ENCODE data around the gene GOLGA8N.
"Not testable (repeated sequence)": the region's sequence is repeated elsewhere in the genome, so short reads cannot be mapped to it uniquely, and the experiment has no call there.

Gene GOLGA8N

DNA sequence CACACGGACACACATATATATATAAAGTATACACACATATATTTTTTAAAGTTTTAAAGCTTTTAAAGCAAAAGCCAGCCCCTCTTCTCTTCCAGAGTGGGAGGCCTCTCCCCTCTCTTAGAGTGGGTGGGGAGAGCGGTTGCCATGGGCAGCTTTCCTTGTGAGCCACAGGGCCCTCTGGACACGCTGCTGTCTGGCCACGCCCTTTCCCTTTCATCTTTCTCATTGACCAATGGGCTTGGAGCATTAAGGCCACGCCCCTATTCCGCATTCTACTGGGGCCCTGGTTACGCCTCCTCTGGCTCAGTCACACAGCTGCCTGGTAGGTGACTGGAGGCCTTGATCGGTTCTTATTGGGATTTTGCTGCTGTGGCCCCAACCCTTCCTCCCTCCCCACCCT, at the start of gene GOLGA8N:
Gene GOLGA8N, plus strand, starts transcription at position 306 of the 400 bp plus-strand sequence.
- DNase-seq (ENCODE audit: low spot score), result not testable (repeated sequence)

DNA sequence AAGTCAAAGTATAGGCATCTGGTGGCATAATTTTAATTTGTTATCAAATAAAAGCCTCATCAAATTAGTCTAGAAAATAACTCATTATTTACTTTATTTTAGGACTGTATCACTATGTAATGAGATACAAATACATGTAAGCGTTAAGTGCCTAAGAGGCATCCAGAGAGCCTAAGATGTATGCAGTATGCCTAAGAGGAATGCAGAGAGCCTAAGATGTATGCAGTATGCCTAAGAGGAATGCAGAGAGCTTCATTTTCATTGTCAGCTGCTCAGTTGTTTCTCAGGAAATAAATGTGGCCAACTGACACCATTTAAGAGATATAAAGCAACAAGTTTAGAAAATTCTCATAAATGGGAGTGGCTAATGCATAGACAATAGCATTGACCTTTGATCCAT, 49.8 kb upstream of the GOLGA8N start:
- not testable (repeated sequence) for DNase-seq (ENCODE audit: low spot score)

GRCh38 chr15:32545129-32545528, 48.1 kb upstream of the GOLGA8N start:
- not testable (repeated sequence) for DNase-seq (ENCODE audit: low spot score)

- peak; percentile 1 for DNase-seq (ENCODE audit: low spot score)
Observed at GRCh38 chr15:32554587-32554986, 38.7 kb upstream of the GOLGA8N start.

- not testable (repeated sequence) for DNase-seq (ENCODE audit: low spot score)
Observed at GRCh38 chr15:32562198-32562597, 31.1 kb upstream of the GOLGA8N start.

DNA sequence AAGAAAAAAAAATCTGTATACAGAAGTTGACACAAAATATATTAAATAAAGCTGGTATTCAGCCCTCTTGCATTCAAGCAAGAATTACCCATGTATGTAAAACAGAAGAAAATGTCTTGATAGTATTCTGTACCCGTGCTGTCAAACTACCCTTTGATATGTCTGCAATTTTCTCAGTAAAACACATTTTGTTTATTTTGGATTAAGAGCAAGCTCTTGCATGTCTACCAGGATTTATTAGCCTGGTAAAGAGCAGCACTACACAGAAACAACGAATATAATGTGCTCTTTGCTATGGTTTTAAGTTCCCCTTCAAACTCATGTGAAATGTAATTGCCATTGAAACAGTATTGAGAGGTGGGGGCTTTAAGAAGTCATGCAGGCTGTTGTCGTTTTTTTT, 24.3 kb upstream of the GOLGA8N start:
- DNase-seq (ENCODE audit: low spot score), result not testable (repeated sequence)

- DNase-seq (ENCODE audit: low spot score), result not testable (repeated sequence)
Observed at GRCh38 chr15:32578482-32578881, 14.8 kb upstream of the GOLGA8N start.

DNA sequence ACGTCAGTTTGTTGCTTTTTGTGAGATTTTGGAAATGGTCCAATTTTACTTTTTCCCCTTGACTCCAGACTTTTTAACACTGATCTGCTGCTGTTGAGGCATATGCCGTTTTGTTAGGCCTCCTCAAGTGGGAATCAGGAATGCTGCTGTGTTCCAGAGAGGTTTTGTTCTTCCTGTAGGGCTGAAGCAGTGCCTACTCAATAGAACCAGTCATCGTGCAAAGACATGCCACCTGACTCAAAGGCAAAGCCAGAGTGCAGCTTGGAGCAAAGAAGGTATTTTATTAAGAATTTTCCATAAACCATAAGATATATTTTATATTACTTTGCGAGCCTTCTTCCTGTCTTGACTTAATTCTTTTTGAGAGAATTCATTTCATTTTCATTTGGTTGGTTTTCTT, 7.4 kb upstream of the GOLGA8N start:
- DNase-seq (ENCODE audit: low spot score), result not testable (repeated sequence)

DNA sequence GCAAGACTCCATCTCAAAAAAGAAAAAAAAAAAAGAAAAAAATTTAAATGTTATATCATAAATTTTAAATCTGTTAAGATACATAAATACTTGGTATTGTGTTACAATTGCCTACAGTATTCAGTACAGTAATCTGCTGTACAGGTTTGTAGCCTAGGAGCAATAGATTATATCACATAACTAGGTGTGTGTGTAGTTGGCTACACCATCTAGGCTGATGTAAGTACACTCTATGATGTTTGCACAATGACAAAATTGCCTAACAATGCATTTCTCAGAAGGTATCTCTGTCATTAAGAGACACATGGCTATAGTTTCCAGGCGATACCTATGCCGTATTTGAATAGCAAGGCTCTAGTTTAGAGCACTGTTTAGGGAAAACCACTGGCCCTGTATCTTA, 16.3 kb downstream of the GOLGA8N start:
- not testable (repeated sequence) for DNase-seq (ENCODE audit: low spot score)

GRCh38 chr15:32610719-32611118, 17.5 kb downstream of the GOLGA8N start:
- DNase-seq (ENCODE audit: low spot score), result peak; percentile 42

DNA sequence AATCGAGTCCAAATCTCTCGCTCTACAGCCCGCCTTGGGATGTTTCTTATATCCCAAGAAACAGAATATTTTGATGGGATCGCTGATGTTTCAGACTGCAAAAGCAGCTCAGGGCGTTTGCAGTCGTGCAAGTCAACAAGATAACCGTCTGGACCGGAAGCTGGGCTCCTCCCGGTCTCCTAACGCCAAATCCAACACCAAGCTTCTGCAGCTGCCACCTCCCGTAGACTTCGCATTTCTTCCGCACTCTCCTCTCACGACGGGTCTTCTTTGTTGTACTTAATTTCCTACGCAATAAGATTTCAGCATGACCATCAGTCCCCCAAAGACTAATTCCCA, 21.4 kb downstream of the GOLGA8N start:
- not testable (repeated sequence) for DNase-seq (ENCODE audit: low spot score)

DNA sequence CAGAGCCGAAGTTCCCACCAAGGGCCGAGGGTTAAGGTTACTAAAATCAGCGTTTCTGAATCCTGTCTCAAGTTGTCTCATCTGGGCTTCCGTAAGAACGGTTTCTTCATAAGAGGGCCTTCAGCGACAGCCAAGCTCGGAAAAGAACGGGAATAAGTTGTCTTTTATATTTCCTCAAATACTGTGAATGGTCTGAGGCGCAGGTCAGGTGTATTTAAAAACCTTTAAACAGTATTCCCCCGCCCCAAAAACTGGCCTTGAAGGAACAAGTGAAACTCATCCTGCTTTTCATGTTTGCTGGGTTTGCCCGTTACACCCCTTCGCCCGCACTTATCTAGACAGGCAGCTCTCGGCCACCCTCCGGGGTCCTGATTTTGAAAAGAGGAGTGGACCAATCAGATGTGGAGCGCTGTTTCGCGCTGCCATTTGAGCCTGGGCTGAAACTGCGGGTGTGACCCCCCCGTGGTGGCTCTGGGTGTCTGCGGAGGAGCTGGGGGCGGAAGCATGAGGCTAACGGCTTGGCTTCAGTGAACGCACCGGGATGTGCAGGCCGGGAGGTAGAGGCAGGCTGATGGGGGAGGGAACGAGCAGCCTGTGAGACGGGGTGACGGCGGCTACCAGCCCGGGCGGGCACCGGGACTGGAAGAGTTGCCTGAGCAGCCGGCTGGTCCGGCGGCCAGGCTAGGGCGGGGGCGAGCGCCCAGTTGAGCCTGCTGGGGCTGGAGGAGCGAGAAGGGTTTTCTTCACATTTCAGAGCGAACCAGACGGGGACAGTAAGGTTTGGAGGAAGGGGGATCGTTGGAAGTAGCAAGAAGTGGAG, 22.0 kb downstream of the GOLGA8N start, which contains the start of gene ARHGAP11A:
Gene ARHGAP11A, plus strand, starts transcription at position 454 of the 820 bp plus-strand sequence. CDS start 708 bp downstream, outside the sequence.
- DNase-seq (ENCODE audit: low spot score), result peak; percentile 94

DNA sequence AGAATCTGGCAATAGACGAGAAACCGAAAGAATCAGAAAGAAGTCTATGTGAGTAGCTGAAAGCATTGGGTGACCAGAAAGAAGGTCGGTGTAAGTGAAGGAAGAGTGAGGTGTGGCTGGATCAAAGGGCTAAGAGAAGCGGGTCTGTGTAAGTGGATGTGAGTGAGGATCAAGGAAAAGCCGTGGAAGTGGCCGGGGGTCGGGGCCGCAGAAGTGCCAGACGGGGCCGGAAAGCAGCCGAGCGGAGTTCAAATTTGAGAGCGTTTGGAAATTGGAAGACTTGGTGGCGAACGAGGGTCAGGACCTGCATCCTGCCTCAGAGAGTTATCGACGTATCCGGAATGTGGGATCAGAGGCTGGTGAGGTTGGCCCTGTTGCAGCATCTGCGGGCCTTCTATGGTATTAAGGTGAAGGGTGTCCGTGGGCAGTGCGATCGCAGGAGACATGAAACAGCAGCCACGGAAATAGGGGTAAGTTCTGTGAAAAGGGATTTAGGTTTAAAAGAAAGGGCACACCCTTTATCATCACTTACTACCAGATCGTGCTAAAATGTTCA, 22.7 kb downstream of the GOLGA8N start:
- DNase-seq (ENCODE audit: low spot score), result peak; percentile 8

DNA sequence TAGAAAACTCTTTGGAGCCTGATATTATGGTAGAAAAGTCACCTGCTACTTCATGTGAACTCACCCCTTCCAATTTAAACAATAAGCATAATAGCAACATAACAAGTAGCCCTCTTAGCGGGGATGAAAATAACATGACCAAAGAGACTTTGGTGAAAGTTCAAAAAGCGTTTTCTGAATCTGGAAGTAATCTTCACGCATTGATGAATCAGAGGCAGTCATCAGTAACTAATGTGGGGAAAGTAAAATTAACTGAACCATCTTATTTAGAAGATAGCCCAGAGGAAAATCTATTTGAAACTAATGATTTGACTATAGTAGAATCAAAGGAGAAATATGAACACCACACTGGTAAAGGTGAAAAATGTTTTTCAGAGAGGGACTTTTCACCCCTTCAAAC, 43.2 kb downstream of the GOLGA8N start:
- DNase-seq (ENCODE audit: low spot score), result no peak

GRCh38 chr15:32636908-32637567, 43.8 kb downstream of the GOLGA8N start:
- DNase-seq (ENCODE audit: low spot score), result no peak

- no peak for DNase-seq (ENCODE audit: low spot score)
Observed at GRCh38 chr15:32637704-32638103, 44.4 kb downstream of the GOLGA8N start.

- DNase-seq (ENCODE audit: low spot score), result no peak
Observed at GRCh38 chr15:32641517-32642059, 48.3 kb downstream of the GOLGA8N start, which contains the start of gene SCG5. SCG5 (plus strand) TSS chr15:32641710; CDS start chr15:32643593, 1,883 bp downstream.

DNA sequence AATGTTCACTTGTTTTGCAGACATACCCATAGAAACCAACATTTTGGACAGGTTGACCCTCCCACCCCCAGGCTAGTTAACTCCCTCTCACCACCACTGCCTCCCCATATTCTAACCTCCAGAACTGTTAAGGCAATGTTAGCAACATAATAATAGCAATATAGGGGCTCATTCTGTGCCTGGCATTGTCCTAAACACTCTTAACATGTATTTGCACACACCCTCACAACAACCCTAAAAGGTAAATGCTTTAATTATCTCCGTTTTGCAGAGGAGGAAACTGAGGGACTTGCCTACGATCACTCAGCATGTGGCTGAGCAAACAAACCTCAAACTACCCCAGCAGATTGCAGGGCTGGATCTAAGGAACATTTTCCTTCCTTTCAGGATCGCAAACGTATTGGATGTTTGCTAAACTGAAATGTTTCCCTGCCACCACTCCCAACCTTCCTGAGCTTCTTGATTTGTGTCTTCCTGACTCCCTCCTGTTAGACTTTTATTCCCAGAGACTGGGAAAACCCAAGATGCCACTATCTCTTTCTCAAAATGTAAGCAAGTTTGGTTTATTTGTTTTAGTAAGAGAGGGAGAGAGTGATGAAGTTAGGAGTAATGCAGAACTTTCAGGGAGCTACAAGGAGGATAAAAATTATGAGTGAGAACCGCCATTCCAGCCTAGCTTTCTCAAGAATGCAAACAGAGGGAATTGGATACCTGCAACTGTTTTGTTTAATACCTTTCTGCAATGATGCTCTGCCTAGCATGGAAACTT, 49.6 kb downstream of the GOLGA8N start:
- DNase-seq (ENCODE audit: low spot score), result no peak

GRCh38 chr15:32643907-32644445, 50.7 kb downstream of the GOLGA8N start:
- no peak for DNase-seq (ENCODE audit: low spot score)

DNA sequence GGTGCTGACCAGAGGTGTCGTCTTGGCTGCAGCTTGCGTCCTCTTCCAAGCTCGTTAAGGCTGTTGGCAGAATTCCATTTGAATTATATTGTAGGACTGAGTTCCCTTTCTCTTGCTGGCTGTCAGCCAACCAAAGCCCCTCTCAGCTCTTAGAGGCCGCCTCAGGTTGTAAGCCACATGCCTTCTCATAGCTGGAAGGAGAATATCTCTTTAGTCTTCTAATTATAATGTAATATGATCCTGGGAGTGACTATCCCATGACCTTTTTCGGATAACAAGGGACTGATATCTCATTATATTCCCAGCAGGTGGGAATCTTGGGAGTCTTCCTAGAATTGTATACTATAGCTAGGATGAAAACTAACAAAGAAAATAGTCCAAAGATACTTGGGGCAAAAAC, 53.0 kb downstream of the GOLGA8N start:
- DNase-seq (ENCODE audit: low spot score), result no peak

GRCh38 chr15:32649342-32649741, 56.1 kb downstream of the GOLGA8N start:
- DNase-seq (ENCODE audit: low spot score), result no peak
